Loucy (cell line): ENCODE measurements around the gene AHRR.

Experiments used
- H2AFZ ChIP-seq: fragments of 200-600 bp; sonication (generic); 2 replicates; pipeline ENCODE4 v1.6.0; 2016; ENCODE audit warnings: antibody characterized with exemption, mild to moderate bottlenecking, low read length, moderate library complexity
- H3F3A ChIP-seq: fragments of 200-600 bp; 2 replicates; pipeline ENCODE4 v1.6.0; 2016; ENCODE audit warnings: antibody characterized with exemption, low read depth, mild to moderate bottlenecking
- H3K27me3 ChIP-seq: fragments of 200-600 bp; sonication (generic); 2 replicates; pipeline ENCODE4 v1.6.1; 2014; ENCODE audit warnings: low read length, mild to moderate bottlenecking; ENCODE audit not compliant: insufficient read depth, poor library complexity, severe bottlenecking
- H3K36me3 ChIP-seq: fragments of 200-600 bp; sonication (generic); 2 replicates; pipeline ENCODE4 v1.6.1; 2016; ENCODE audit warnings: low read length; ENCODE audit not compliant: insufficient read depth
- H3K4me1 ChIP-seq: fragments of 200-600 bp; sonication (generic); 2 replicates; pipeline ENCODE4 v1.5.1; 2014; ENCODE audit warnings: low read length, mild to moderate bottlenecking; ENCODE audit not compliant: insufficient read depth, poor library complexity, severe bottlenecking
- H3K4me2 ChIP-seq: fragments of 200-600 bp; sonication (generic); 2 replicates; pipeline ENCODE4 v1.6.0; 2014; ENCODE audit warnings: antibody characterized with exemption, low read length, low read depth, mild to moderate bottlenecking; ENCODE audit not compliant: poor library complexity, severe bottlenecking
- H3K4me3 ChIP-seq: fragments of 200-600 bp; sonication (generic); 2 replicates; pipeline ENCODE4 v1.5.1; 2014; ENCODE audit warnings: low read length, mild to moderate bottlenecking, mixed read lengths; ENCODE audit not compliant: poor library complexity, severe bottlenecking
- H3K79me2 ChIP-seq: fragments of 200-600 bp; sonication (generic); 2 replicates; pipeline ENCODE4 v1.6.1; 2014; ENCODE audit warnings: low read length; ENCODE audit not compliant: insufficient read depth
- H3K9ac ChIP-seq: fragments of 200-600 bp; sonication (generic); 2 replicates; pipeline ENCODE4 v1.6.0; 2014; ENCODE audit warnings: mild to moderate bottlenecking, low read depth, low read length, moderate library complexity; ENCODE audit not compliant: poor library complexity, severe bottlenecking
- H3K9me2 ChIP-seq: fragments of 200-600 bp; sonication (generic); replicated peaks from 2 replicates; pipeline ENCODE4 v1.6.1; 2016; ENCODE audit warnings: low read depth, low read length, mixed read lengths
- H3K9me3 ChIP-seq: fragments of 200-600 bp; sonication (generic); 2 replicates; pipeline ENCODE4 v1.6.1; 2014; ENCODE audit warnings: mild to moderate bottlenecking, antibody characterized with exemption, low read length, low read depth; ENCODE audit not compliant: insufficient read depth
- H4K20me1 ChIP-seq: fragments of 200-600 bp; sonication (generic); 2 replicates; pipeline ENCODE4 v1.6.0; 2014; ENCODE audit warnings: antibody characterized with exemption, low read length, mild to moderate bottlenecking; ENCODE audit not compliant: insufficient read depth, poor library complexity, severe bottlenecking
- EZH2phosphoT487 ChIP-seq: fragments of 200-600 bp; IDR thresholded peaks from 2 replicates; pipeline ENCODE4 v1.6.1; 2018; ENCODE audit warnings: antibody characterized with exemption, mild to moderate bottlenecking, moderate library complexity, borderline replicate concordance
- TF ChIP-seq, protein P1 (sequence below): fragments of 200-600 bp; sonication (generic); conservative IDR thresholded peaks from 2 replicates; pipeline ENCODE4 v1.5.1; 2014; ENCODE audit warnings: mild to moderate bottlenecking, antibody characterized with exemption, low read length

Gene AHRR

DNA sequence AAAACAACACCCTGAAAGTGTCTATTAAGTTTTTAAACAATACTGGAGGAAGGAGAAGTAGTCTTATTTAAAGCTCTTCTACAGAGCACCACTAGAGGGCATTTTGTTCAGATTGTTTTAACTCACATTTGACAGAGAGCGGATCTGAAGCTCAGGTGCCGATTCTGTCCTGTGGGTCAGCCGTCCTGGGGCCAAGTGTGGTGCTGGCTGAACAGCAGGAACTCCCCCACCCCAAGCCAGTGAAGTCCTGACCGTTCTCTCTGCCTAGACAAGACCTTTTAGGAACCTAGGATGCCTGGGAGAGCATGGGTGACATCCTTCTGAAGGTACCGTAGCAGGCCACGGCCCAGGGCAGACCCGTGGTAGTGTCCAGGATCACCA lies 125.4 kb downstream of the AHRR start:
- H3K27me3 ChIP-seq: no peaks in the 10 kb centered on the region
- no peak for TF ChIP-seq EZH2phosphoT487
- TF ChIP-seq, protein P1, sequence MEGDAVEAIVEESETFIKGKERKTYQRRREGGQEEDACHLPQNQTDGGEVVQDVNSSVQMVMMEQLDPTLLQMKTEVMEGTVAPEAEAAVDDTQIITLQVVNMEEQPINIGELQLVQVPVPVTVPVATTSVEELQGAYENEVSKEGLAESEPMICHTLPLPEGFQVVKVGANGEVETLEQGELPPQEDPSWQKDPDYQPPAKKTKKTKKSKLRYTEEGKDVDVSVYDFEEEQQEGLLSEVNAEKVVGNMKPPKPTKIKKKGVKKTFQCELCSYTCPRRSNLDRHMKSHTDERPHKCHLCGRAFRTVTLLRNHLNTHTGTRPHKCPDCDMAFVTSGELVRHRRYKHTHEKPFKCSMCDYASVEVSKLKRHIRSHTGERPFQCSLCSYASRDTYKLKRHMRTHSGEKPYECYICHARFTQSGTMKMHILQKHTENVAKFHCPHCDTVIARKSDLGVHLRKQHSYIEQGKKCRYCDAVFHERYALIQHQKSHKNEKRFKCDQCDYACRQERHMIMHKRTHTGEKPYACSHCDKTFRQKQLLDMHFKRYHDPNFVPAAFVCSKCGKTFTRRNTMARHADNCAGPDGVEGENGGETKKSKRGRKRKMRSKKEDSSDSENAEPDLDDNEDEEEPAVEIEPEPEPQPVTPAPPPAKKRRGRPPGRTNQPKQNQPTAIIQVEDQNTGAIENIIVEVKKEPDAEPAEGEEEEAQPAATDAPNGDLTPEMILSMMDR: peak; percentile 74
- H3K4me3 ChIP-seq: no peak overlapping the region
- no peaks in the 10 kb centered on the region for H3K9me2 ChIP-seq
- H3K79me2 ChIP-seq: peaks cover 56% of the 10 kb centered on the region
- H3K9me3 ChIP-seq: peaks cover 11% of the 10 kb centered on the region; the same call in 1 of the 2 replicates
- no peak overlapping the region for H3K9ac ChIP-seq
- H3K36me3 ChIP-seq: peaks cover 44% of the 10 kb centered on the region; the same call in 1 of the 2 replicates
- no peak overlapping the region for H3K4me2 ChIP-seq
- peaks cover 17% of the 10 kb centered on the region for H4K20me1 ChIP-seq
- H3K4me1 ChIP-seq: peaks cover 27% of the 10 kb centered on the region
- no peak overlapping the region for H2AFZ ChIP-seq
- H3F3A ChIP-seq: no peaks in the 10 kb centered on the region

DNA sequence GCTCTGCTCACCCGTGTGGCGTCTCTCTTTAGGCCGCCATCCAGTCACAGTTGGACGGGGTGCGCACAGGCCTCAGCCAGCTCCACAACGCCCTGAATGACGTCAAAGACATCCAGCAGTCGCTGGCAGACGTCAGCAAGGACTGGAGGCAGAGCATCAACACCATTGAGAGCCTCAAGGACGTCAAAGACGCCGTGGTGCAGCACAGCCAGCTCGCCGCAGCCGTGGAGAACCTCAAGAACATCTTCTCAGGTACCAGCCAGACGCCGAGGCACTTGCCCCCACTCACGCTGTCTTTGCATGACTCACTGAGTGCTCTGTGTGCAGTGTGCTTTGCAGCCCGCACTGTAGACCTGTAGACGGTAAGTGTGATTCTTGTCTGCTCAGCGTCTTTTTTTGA lies 126.0 kb downstream of the AHRR start:
- Histone ChIP-seq H3K9me2 (no peaks in the 10 kb centered on the region), H3K79me2 (peaks cover 50% of the 10 kb centered on the region), H3K9ac (no peak overlapping the region), H3F3A (no peaks in the 10 kb centered on the region), H3K27me3 (no peaks in the 10 kb centered on the region), H3K4me3 (no peak overlapping the region), H2AFZ (no peak overlapping the region), H3K36me3 (peaks cover 51% of the 10 kb centered on the region; the same call in 1 of the 2 replicates), H3K9me3 (peaks cover 16% of the 10 kb centered on the region; the same call in 1 of the 2 replicates), H3K4me1 (peaks cover 25% of the 10 kb centered on the region), H4K20me1 (peaks cover 17% of the 10 kb centered on the region), H3K4me2 (no peak overlapping the region)
- TF ChIP-seq EZH2phosphoT487: no peak
- TF ChIP-seq, protein P1: no peak

DNA sequence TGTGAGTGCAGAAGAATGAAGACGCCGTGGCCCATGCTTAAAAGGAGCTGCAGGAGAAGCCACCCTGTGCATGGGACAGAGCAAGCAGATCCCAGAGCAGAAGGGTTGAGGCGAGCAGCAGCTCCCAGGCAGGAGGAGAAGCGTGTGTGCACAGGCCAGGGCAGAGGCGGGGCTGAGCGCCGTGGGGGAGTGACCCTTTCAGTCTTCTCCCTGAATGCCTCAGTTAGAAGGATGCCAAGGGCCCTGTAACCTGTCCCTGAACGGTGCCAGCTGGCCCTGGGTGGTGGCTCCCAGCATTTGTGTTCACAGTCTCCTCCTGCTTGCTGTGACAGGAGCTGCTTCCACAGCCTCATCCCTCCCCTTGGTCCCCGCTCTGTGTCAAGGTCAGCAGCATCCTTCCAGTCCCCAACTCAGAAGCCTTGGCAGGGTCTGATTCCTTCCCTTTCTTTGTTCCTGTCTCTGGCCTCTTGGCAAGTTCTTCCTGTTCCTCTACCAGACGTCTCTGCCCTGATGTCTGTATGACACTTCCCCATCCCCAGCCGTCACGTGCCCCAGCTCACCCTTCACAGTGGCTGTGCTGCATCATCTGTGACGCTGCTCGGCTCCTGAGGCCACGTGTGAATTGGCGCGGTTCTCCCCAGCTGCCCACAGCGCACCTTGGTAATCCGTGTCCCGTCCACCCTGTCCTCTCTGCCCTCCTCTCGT lies 126.7 kb downstream of the AHRR start:
- TF ChIP-seq EZH2phosphoT487: no peak
- TF ChIP-seq, protein P1: no peak
- no peak overlapping the region for H2AFZ ChIP-seq
- no peak overlapping the region for H3K4me2 ChIP-seq
- H3K27me3 ChIP-seq: no peaks in the 10 kb centered on the region
- H3K79me2 ChIP-seq: peaks cover 44% of the 10 kb centered on the region
- no peak overlapping the region for H3K9ac ChIP-seq
- no peak overlapping the region for H3K4me3 ChIP-seq
- no peaks in the 10 kb centered on the region for H3F3A ChIP-seq
- H3K9me3 ChIP-seq: peaks cover 16% of the 10 kb centered on the region; the same call in 1 of the 2 replicates
- H3K9me2 ChIP-seq: no peaks in the 10 kb centered on the region
- H3K4me1 ChIP-seq: peaks cover 32% of the 10 kb centered on the region
- peaks cover 53% of the 10 kb centered on the region; the same call in 1 of the 2 replicates for H3K36me3 ChIP-seq
- H4K20me1 ChIP-seq: peaks cover 17% of the 10 kb centered on the region
